Left renal pelvis (tissue), 4 donors: ENCODE results near the gene GTPBP2. TPM values are rescaled to one million over a fixed set of nuclear protein-coding genes. Genes with fewer than 3 reads are reported as not detected.
A peak's percentile ranks its signal among the peaks of the same experiment; 100 is the strongest.
"Not testable (repeated sequence)": the region's sequence is repeated elsewhere in the genome, so short reads cannot be mapped to it uniquely, and the experiment has no call there.

ENCODE experiments used
- DNase-seq, 4 donors: peaks; one replicate each; pipeline ENCODE4 v3.0.0-alpha.2; 2013; ENCODE audit warnings: low read depth in 4 of 4, low spot score in 3 of 4
- polyA plus RNA-seq, 4 donors: library from polyadenylated mRNA; unstranded; fragments of 120-200 nt; gene quantifications; one replicate each; pipeline ENCODE4 v1.2.1, GENCODE V29; 2013; ENCODE audit not compliant: insufficient read length in 4 of 4

The GTPBP2 gene
- polyA plus RNA-seq, 4 donors = 41.1 to 60.9 (median 50.4) TPM

- not testable (repeated sequence) for DNase-seq
Observed at GRCh38 chr6:43662948-43663347, 33.9 kb upstream of the GTPBP2 start.

- no peak for DNase-seq
Observed at GRCh38 chr6:43658161-43658560, 29.1 kb upstream of the GTPBP2 start.

GRCh38 chr6:43657221-43657802 lies 28.2 kb upstream of the GTPBP2 start:
- no peak for DNase-seq

- not testable (repeated sequence) for DNase-seq
Observed at GRCh38 chr6:43652822-43653221, 23.8 kb upstream of the GTPBP2 start.

- DNase-seq = no peak
Observed at GRCh38 chr6:43648248-43648647, 19.2 kb upstream of the GTPBP2 start.

GRCh38 chr6:43647613-43648012 lies 18.5 kb upstream of the GTPBP2 start:
- no peak for DNase-seq

- no peak for DNase-seq
Observed at GRCh38 chr6:43645613-43645964, 16.5 kb upstream of the GTPBP2 start.

GRCh38 chr6:43644940-43645612 lies 16.0 kb upstream of the GTPBP2 start, which contains the start of gene RSPH9:
Gene RSPH9 (plus strand): TSS chr6:43645036. CDS start chr6:43645099, 63 bp downstream.
- peak in 1 of 4 donors; percentile 61 for DNase-seq

- DNase-seq = no peak
Observed at GRCh38 chr6:43639984-43640800, 11.1 kb upstream of the GTPBP2 start.

- no peak for DNase-seq
Observed at GRCh38 chr6:43636308-43636659, 7.2 kb upstream of the GTPBP2 start.

GRCh38 chr6:43635387-43636307 lies 6.6 kb upstream of the GTPBP2 start, which contains the start of gene MAD2L1BP:
Gene MAD2L1BP (plus strand): TSS chr6:43635840. CDS start chr6:43635876, 36 bp downstream.
- peak; percentile 59 to 71 (median 68) for DNase-seq

- no peak for DNase-seq
Observed at GRCh38 chr6:43634702-43635303, 5.7 kb upstream of the GTPBP2 start.

GRCh38 chr6:43633002-43633401 lies 3.9 kb upstream of the GTPBP2 start:
- DNase-seq = not testable (repeated sequence)

- DNase-seq = no peak
Observed at GRCh38 chr6:43630980-43631619, 2.0 kb upstream of the GTPBP2 start.

GRCh38 chr6:43629505-43630300 lies 639 bp upstream of the GTPBP2 start:
- peak; percentile 89 to 94 (median 93) for DNase-seq

GRCh38 chr6:43628393-43629103 lies 516 bp downstream of the GTPBP2 start:
- DNase-seq = peak in 3 of 4 donors; percentile 30 to 61 (median 47)

GRCh38 chr6:43627008-43627825 lies 1.8 kb downstream of the GTPBP2 start:
- peak in 2 of 4 donors; percentile 40 to 46 for DNase-seq
